ENCODE data around the gene CRTAC1.

- TF ChIP-seq CTCF (IDR thresholded peaks at IDR 0.05) (no peak), POLR2A (IDR thresholded peaks at IDR 0.05) (no peak)
Observed at GRCh38 chr10:97888641-97889262, 141.7 kb downstream of the CRTAC1 start.
